ENCODE data around the gene MYMK.

The MYMK gene

GRCh38 chr9:133505901-133506652 lies 18.7 kb downstream of the MYMK start:
- no peak for DNase-seq (ENCODE audit: low read depth in 1 of 2, low spot score in 1 of 2)

- no peak for DNase-seq (ENCODE audit: low read depth in 1 of 2, low spot score in 1 of 2)
Observed at GRCh38 chr9:133505186-133505830, 19.5 kb downstream of the MYMK start.

- no peak for DNase-seq (ENCODE audit: low read depth in 1 of 2, low spot score in 1 of 2)
Observed at GRCh38 chr9:133502112-133502511, 22.6 kb downstream of the MYMK start.

GRCh38 chr9:133499892-133500270 lies 24.9 kb downstream of the MYMK start:
- no peak for DNase-seq (ENCODE audit: low read depth in 1 of 2, low spot score in 1 of 2)

- DNase-seq (ENCODE audit: low read depth in 1 of 2, low spot score in 1 of 2) = no peak
Observed at GRCh38 chr9:133499132-133499891, 25.4 kb downstream of the MYMK start.

- no peak for DNase-seq (ENCODE audit: low read depth in 1 of 2, low spot score in 1 of 2)
Observed at GRCh38 chr9:133496861-133497842, 27.6 kb downstream of the MYMK start.

- no peak for DNase-seq (ENCODE audit: low read depth in 1 of 2, low spot score in 1 of 2)
Observed at GRCh38 chr9:133495327-133496293, 29.1 kb downstream of the MYMK start.

GRCh38 chr9:133494636-133495326 lies 30.0 kb downstream of the MYMK start:
- DNase-seq (ENCODE audit: low read depth in 1 of 2, low spot score in 1 of 2) = no peak

- DNase-seq (ENCODE audit: low read depth in 1 of 2, low spot score in 1 of 2) = no peak
Observed at GRCh38 chr9:133493845-133494540, 30.8 kb downstream of the MYMK start.

GRCh38 chr9:133493428-133493827 lies 31.3 kb downstream of the MYMK start:
- no peak for DNase-seq (ENCODE audit: low read depth in 1 of 2, low spot score in 1 of 2)

- no peak for DNase-seq (ENCODE audit: low read depth in 1 of 2, low spot score in 1 of 2)
Observed at GRCh38 chr9:133492061-133493021, 32.4 kb downstream of the MYMK start.

- DNase-seq (ENCODE audit: low read depth in 1 of 2, low spot score in 1 of 2) = no peak
Observed at GRCh38 chr9:133491656-133491925, 33.2 kb downstream of the MYMK start.

GRCh38 chr9:133490865-133491655 lies 33.7 kb downstream of the MYMK start:
- DNase-seq (ENCODE audit: low read depth in 1 of 2, low spot score in 1 of 2) = no peak

GRCh38 chr9:133490201-133490681 lies 34.5 kb downstream of the MYMK start:
- DNase-seq (ENCODE audit: low read depth in 1 of 2, low spot score in 1 of 2) = no peak

GRCh38 chr9:133489253-133490190 lies 35.2 kb downstream of the MYMK start:
- DNase-seq (ENCODE audit: low read depth in 1 of 2, low spot score in 1 of 2) = no peak

Measured in activated T-helper 1 cell treated with anti-CD3 and anti-CD28 coated beads, Interleukin-2, amount 50 U/mL, for 16 hours (primary cell).